ENCODE data around the gene VAT1. TPM values are rescaled to one million over a fixed set of nuclear protein-coding genes. Genes with fewer than 3 reads are reported as not detected.

The VAT1 gene
- total RNA-seq, 1 donor from 2014 or later = 296 TPM

- no peaks in the 10 kb centered on the region for H3K27me3 ChIP-seq
- no peaks in the 10 kb centered on the region for H3K4me1 ChIP-seq
- DNase-seq (ENCODE audit: low spot score in 2 of 2) = no peak
- H3K9me3 ChIP-seq = no peaks in the 10 kb centered on the region
- no peak overlapping the region for H3K27ac ChIP-seq
- intact Hi-C loops (cut with DNase I) = loop anchor here (10.0 kb wide), 1 partner anchor 145 kb away; the partner anchor contains the start of gene AOC2
- H3K4me3 ChIP-seq = no peak overlapping the region
- peaks cover 61 to 68% of the 10 kb centered on the region in 2 donors for H3K36me3 ChIP-seq
- TF ChIP-seq CTCF (IDR thresholded peaks at IDR 0.05) = no peak
These were observed 32.2 kb downstream of the VAT1 start for GRCh38 chr17:42989726-42990652.

- no peak overlapping the region for H3K27ac ChIP-seq
- no peaks in the 10 kb centered on the region for H3K4me1 ChIP-seq
- no peak for DNase-seq (ENCODE audit: low spot score in 2 of 2)
- TF ChIP-seq CTCF (IDR thresholded peaks at IDR 0.05) = no peak
- intact Hi-C loops (cut with DNase I) = no loop called here
- H3K9me3 ChIP-seq = no peaks in the 10 kb centered on the region
- H3K27me3 ChIP-seq = no peaks in the 10 kb centered on the region
- no peak overlapping the region for H3K4me3 ChIP-seq
- peaks cover 62 to 69% of the 10 kb centered on the region in 2 donors for H3K36me3 ChIP-seq
These were observed 33.0 kb downstream of the VAT1 start for GRCh38 chr17:42989141-42989540.

- intact Hi-C loops (cut with DNase I) = no loop called here
- H3K27ac ChIP-seq = no peak overlapping the region
These were observed 37.0 kb downstream of the VAT1 start for GRCh38 chr17:42985225-42985624.

GRCh38 chr17:42982266-42982665, 39.9 kb downstream of the VAT1 start:
- TF ChIP-seq CTCF (IDR thresholded peaks at IDR 0.05) = no peak
- peak overlapping the region in 1 of 2 donors; percentile 96 for H3K4me3 ChIP-seq
- H3K36me3 ChIP-seq = peaks cover 17% of the 10 kb centered on the region in 2 donors
- H3K4me1 ChIP-seq = peaks cover 0 to 9% of the 10 kb centered on the region in 2 donors
- no peak overlapping the region for H3K27ac ChIP-seq
- H3K27me3 ChIP-seq = no peaks in the 10 kb centered on the region
- intact Hi-C loops (cut with DNase I) = no loop called here
- DNase-seq (ENCODE audit: low spot score in 2 of 2) = no peak
- H3K9me3 ChIP-seq = no peaks in the 10 kb centered on the region

More at GRCh38 chr17:42985225-42985624, 37.0 kb downstream of the VAT1 start:
- Histone ChIP-seq H3K4me3 (no peak overlapping the region), H3K36me3 (peaks cover 46% of the 10 kb centered on the region in 2 donors), H3K27me3 (no peaks in the 10 kb centered on the region), H3K9me3 (no peaks in the 10 kb centered on the region), H3K4me1 (peaks cover 0 to 4% of the 10 kb centered on the region in 2 donors)
- TF ChIP-seq CTCF (IDR thresholded peaks at IDR 0.05) = no peak
- DNase-seq (ENCODE audit: low spot score in 2 of 2) = no peak

GRCh38 chr17:42980766-42981397, 41.3 kb downstream of the VAT1 start:
- peak overlapping the region; percentile 57 to 63 for H3K27ac ChIP-seq
- H3K4me3 ChIP-seq = peak overlapping the region; percentile 96 to 98
- H3K27me3 ChIP-seq = no peaks in the 10 kb centered on the region
- H3K9me3 ChIP-seq = no peaks in the 10 kb centered on the region
- intact Hi-C loops (cut with DNase I) = loop anchor here (1.0 kb wide), 1 partner anchor 17 kb away; the partner anchor contains the start of gene RPL27
- peak in 1 of 3 experiments; percentile 23 for TF ChIP-seq CTCF (IDR thresholded peaks at IDR 0.05)
- peaks cover 0 to 9% of the 10 kb centered on the region in 2 donors for H3K4me1 ChIP-seq
- no peak for DNase-seq (ENCODE audit: low spot score in 2 of 2)
- peaks cover 6 to 8% of the 10 kb centered on the region in 2 donors for H3K36me3 ChIP-seq
